Calu3 (cell line): ENCODE data around the gene CENPQ. TPM values are rescaled to one million over a fixed set of nuclear protein-coding genes. Genes with fewer than 3 reads are reported as not detected.

Source experiments
- BruUV-seq: library from RNA; stranded (reverse); fragments of 400-500 nt; replicated peaks from 2 replicates; lab custom pipeline; 2021; lab: Mats Ljungman, UMichigan
- CTCF ChIA-PET: fragments of 300-600 bp; sonication (Branson Sonifier 250); formaldehyde crosslinking; loops from one replicate; lab custom pipeline; 2022; ENCODE audit warnings: antibody characterized with exemption; lab: Charles Lee
- DNase-seq: peaks from one replicate; pipeline ENCODE4 v3.0.0; 2022
- H3K27ac Mint-ChIP-seq: one replicate; pipeline ENCODE4 v1.8.0; 2022; ENCODE audit warnings: mixed read lengths; ENCODE audit not compliant: unreplicated experiment
- H3K27me3 Mint-ChIP-seq: one replicate; pipeline ENCODE4 v1.8.0; 2022; ENCODE audit warnings: mixed read lengths; ENCODE audit not compliant: unreplicated experiment
- H3K36me3 Mint-ChIP-seq: one replicate; pipeline ENCODE4 v1.8.0; 2022; ENCODE audit warnings: mild to moderate bottlenecking, moderate library complexity, mixed read lengths; ENCODE audit not compliant: insufficient read depth, unreplicated experiment
- H3K4me1 Mint-ChIP-seq: one replicate; pipeline ENCODE4 v1.8.0; 2022; ENCODE audit warnings: mild to moderate bottlenecking, low read depth, mixed read lengths; ENCODE audit not compliant: unreplicated experiment
- H3K4me3 Mint-ChIP-seq: one replicate; pipeline ENCODE4 v1.8.0; 2022; ENCODE audit warnings: mild to moderate bottlenecking, low read depth, moderate library complexity, mixed read lengths; ENCODE audit not compliant: unreplicated experiment
- H3K9me3 Mint-ChIP-seq: one replicate; pipeline ENCODE4 v1.8.0; 2022; ENCODE audit warnings: low read depth, mixed read lengths; ENCODE audit not compliant: unreplicated experiment
- CTCF ChIP-seq: fragments of 200-600 bp; IDR thresholded peaks from one replicate; pipeline ENCODE4 v1.8.0; 2022; ENCODE audit warnings: antibody characterized with exemption; ENCODE audit not compliant: unreplicated experiment
- intact Hi-C: fragments of 100-400 bp; cut with micrococcal nuclease; formaldehyde crosslinking; loops from one replicate; pipeline ENCODE4 v1.10.0; 2022; ENCODE audit not compliant: unreplicated experiment
- total RNA-seq: library from RNA; stranded (reverse); gene quantifications from 2 replicates; pipeline ENCODE4 v1.2.3, GENCODE V29; 2022

The CENPQ gene
- total RNA-seq, 1 experiment from 2014 or later: 18.8 TPM

GRCh38 chr6:49519660-49520059 is 56.5 kb downstream of the CENPQ start:
- Mint-ChIP-seq H3K4me1 (no peaks in the 10 kb centered on the region), H3K27ac (no peak overlapping the region), H3K9me3 (no peaks in the 10 kb centered on the region), H3K4me3 (no peak overlapping the region), H3K36me3 (no peaks in the 10 kb centered on the region), H3K27me3 (no peaks in the 10 kb centered on the region)
- BruUV-seq: no TSS peak
- no peak for DNase-seq
- CTCF ChIA-PET: no interaction called here
- no peak for TF ChIP-seq CTCF
- intact Hi-C loops: no loop called here

GRCh38 chr6:49522710-49523593 is 59.8 kb downstream of the CENPQ start:
- TF ChIP-seq CTCF: no peak
- no peak overlapping the region for H3K27ac Mint-ChIP-seq
- CTCF ChIA-PET: interaction anchor here (0.6 kb wide), 1 partner anchor 450 kb away, joined by 3 read pairs; no protein-coding TSS in a partner anchor
- H3K9me3 Mint-ChIP-seq: no peaks in the 10 kb centered on the region
- no TSS peak for BruUV-seq
- H3K4me1 Mint-ChIP-seq: no peaks in the 10 kb centered on the region
- no peaks in the 10 kb centered on the region for H3K36me3 Mint-ChIP-seq
- no peaks in the 10 kb centered on the region for H3K27me3 Mint-ChIP-seq
- no peak overlapping the region for H3K4me3 Mint-ChIP-seq
- DNase-seq: no peak
- intact Hi-C loops: no loop called here

- Mint-ChIP-seq H3K4me1 (no peaks in the 10 kb centered on the region), H3K4me3 (no peak overlapping the region), H3K27me3 (no peaks in the 10 kb centered on the region), H3K9me3 (no peaks in the 10 kb centered on the region), H3K27ac (no peak overlapping the region), H3K36me3 (no peaks in the 10 kb centered on the region)
- DNase-seq: no peak
- CTCF ChIA-PET: no interaction called here
- TF ChIP-seq CTCF: no peak
- intact Hi-C loops: no loop called here
- no TSS peak for BruUV-seq
These were observed 60.7 kb downstream of the CENPQ start for GRCh38 chr6:49523901-49524300.

GRCh38 chr6:49524541-49524940 is 61.4 kb downstream of the CENPQ start:
- Mint-ChIP-seq H3K4me1 (no peaks in the 10 kb centered on the region), H3K27me3 (no peaks in the 10 kb centered on the region), H3K36me3 (no peaks in the 10 kb centered on the region), H3K4me3 (no peak overlapping the region), H3K27ac (no peak overlapping the region), H3K9me3 (no peaks in the 10 kb centered on the region)
- CTCF ChIA-PET: no interaction called here
- no TSS peak for BruUV-seq
- intact Hi-C loops: no loop called here
- no peak for DNase-seq
- TF ChIP-seq CTCF: no peak
